CMK (cell line): ENCODE data around the gene PCNX1.
"Not testable (repeated sequence)": the region's sequence is repeated elsewhere in the genome, so short reads cannot be mapped to it uniquely, and the experiment has no call there.

Experiments used
- DNase-seq: peaks from one replicate; pipeline ENCODE4 v3.0.0-alpha.2; 2010; ENCODE audit warnings: low read depth

Gene PCNX1

DNA sequence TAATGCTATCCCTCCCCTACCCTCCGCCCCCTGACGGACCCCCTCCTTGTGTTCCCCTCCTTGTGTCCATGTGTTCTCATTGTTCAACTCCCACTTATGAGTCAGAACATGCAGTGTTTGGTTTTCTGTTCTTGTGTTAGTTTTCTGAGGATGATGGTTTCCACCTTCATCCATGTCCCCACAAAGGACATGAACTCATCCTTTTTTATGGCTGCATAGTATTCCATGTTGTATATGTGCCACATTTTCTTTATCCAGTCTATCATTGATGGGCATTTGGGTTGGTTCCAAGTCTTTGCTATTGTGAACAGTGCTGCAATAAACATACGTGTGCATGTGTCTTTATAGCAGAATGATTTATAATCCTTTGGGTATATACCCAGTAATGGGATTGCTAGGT lies 112.7 kb downstream of the PCNX1 start:
- not testable (repeated sequence) for DNase-seq

DNA sequence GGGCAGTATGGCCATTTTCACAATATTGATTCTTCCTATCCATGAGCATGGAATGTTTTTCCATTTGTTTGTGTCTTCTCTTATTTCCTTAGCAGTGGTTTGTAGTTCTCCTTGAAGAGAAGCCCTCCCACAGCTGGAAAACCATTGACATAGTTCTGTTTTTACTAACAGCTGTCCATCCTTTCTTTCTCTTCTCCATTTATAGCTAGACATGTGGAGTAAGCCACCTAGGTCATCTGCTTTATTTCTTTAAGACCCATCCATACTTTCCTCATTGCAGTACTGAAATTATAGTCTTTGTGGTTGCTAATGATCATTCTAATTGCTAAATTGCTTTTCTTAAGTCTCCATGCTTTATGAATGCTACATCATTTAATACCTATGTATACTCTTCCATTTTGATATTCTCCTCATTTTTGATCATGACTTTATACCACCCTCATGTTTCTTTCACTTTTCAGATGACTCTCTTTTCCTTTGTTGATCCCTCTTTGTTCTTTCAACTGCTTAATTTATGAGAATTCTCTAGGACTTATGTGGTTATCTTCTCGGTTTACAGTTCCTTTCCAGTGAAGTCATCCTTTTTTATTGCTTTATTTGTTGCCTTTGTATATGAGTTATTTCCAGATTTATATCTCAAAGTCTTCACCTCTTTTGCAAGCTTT lies 114.2 kb downstream of the PCNX1 start:
- DNase-seq, result no peak

DNA sequence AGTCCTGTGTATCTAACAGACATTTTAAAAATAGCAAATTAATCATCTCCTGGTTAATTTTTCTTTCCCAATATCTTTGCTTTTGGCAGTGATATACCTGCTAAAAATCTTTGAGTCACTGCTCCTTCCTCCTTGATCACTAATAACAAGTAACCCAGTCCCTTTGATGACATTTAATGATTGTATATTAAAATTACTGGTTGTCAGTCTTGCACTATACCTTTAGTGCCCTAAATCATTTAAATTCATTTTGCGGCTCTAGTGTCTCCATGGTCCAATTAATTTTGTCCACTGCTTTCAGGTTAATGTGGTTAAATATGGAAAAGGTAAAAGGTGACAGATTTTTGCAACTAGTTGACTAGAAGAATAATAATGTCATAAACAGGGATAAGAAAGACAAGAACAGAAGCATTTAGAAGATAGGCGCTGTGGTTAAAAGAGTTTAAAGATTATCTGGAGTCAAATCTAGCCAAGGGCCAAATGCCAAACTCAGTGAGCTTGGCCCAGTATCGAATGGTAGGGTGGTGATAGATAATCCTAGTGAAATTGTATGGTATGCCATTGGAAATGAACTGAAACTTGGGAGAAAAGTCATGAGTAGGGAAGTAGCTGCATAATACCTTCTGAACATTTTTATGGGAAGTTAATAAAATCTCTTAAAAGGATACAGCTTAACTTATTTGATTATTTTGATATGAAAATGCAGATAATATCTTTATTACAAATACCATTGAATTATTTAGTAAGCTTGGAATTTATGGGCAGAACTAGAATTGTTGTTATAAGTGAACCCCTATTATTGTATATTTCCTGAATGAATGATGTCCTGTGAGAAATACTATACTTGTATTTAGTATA lies 115.0 kb downstream of the PCNX1 start:
- DNase-seq, result no peak

DNA sequence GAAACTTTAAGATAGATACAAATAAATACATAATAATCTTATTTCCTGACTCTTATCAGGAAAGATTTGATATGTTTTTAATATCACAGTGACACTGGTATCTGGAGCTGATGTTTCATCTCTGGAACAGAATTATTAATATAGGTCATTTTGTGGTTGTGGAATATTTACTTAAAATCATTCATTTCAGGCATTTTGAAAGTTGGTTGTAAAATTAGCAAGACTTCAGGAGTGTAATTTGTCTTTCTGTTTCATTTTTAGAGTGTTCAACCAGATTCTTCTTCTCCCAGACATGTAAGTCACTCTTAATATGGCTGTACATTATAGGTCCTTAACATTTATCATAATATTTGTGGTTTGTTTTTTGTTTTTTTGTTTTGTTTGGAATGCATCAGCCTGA lies 115.7 kb downstream of the PCNX1 start:
- no peak for DNase-seq

DNA sequence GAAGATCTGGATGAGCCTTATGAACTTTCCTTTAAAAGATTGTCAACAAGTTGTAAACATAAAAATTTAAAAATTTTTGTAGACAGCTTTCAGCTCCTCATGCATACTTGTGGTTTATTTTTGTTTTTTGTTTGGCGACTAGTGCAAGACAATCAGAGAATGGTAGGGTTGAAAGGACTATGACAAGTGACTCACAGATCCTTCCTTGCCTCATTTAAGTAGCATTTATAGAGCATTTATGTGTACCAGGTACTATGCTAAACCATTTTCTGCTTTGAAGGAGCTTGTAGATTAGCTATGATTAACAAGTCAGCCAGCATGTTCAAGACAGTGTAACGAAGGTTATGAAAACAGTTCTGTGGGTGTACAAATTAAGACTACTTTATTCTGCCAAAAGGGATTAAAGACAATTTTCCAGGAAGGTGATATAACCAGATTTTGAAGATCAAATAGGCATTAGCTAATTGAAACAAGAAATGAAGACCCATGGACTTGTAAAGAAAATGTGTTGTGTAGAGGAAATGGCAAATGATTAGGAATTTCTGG lies 122.0 kb downstream of the PCNX1 start:
- DNase-seq, result no peak

DNA sequence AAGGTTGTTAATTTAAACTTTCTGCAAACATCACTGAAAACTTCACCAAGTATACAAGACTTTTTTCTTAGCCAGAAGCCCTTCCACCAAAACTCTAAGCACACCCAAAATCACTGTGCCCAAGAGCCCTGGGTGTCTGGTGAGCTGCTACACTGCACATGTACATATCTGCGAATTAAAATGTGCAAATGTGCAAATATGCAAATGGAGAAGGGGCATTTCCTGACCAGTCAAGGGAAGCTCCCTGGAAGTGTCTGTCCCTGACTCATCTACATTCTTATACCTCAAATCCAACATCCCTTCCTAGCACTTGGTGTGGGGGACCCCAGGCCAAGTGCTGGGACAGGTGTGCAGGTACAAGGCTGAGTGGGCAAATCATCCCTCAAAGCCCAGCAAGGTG lies 123.7 kb downstream of the PCNX1 start:
- no peak for DNase-seq

DNA sequence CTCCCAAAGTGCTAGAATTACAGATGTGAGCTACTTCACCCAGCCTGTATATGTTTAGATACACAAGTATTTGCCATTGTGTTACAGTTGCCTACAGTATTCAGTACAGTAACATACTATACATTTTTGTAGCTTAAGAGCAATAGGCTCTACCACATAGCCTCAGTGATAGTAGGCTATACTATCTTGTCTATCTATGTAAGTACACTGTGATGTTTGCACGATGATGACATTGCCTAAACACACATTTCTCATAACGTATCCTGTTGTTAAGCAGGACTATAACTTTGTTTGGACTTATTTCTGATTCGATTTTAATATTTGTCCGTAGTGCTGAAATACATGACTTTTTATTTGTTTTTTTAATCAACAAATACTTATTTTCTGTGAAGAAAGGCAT lies 129.2 kb downstream of the PCNX1 start:
- no peak for DNase-seq

DNA sequence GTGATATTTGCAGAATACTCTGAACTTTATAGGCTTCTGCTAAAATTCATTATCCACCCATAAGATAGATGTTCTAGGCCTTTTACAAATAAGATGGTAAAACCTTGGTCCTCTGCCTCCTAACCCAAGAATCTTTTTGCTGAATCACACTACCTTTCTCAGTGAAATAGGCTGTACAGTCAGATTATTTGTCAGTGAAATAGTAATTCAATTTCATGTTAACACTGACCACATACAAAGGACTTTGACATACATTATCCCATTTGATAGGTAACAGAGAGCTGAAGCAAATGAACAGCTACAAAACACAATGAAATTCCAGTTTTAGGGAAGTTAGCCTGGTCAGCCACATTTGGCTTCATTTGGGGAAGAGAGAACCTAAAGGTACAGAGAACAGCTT lies 141.1 kb downstream of the PCNX1 start:
- no peak for DNase-seq

DNA sequence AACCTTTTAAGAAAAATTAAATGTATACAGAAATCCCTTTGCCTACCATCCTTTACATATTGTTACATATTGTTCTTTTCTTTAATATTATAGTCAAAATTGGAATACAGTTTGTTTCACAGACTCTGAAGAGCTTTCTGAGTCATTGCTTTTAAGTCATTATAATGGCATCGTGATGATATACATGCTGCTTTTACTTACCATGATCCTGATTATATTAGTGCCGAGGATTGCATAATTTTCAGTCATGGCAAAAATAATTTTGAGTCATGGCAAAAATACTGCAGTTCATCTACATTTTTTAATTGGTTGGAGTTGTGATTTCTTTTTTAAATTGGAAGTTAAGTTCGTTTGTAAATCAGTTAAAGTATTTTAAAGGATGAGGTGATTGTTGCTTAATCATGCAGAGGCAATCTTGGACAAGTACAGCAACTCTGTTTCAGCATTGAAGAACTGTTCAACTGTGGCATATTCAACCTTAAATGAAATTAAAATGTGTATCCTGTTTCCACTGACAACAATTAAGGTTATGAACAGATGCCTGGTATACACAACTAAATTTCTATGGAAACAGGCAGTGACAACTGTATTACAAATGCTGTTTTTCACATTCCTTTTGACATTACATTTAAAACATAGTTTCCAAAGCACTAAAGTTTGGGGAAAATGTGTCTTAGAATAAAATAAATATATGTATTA lies 142.3 kb downstream of the PCNX1 start:
- DNase-seq, result no peak

DNA sequence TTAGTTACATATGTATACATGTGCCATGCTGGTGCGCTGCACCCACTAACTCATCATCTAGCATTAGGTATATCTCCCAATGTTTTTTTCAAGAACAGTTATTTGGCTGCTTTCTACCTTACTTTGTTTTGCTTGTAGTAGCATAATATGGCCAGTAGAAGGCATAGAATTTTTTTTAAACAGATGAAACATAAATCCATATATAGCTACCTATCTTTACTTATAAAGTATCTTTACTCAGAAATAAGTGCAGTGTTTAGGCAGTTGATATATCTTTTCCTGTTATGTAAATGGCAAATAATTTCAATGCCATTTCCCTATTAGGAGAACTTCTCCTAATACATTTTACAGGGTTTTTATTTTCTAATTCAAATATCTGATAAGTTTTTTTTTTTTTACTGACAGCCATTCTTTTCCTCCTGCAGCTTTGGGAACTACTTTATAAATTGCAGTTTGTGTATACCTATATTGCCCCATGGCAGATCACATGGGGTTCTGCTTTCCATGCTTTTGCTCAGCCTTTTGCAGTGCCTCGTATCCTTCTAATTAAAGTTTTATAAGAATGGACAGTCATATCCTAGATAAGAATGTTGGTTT lies 143.1 kb downstream of the PCNX1 start:
- no peak for DNase-seq

DNA sequence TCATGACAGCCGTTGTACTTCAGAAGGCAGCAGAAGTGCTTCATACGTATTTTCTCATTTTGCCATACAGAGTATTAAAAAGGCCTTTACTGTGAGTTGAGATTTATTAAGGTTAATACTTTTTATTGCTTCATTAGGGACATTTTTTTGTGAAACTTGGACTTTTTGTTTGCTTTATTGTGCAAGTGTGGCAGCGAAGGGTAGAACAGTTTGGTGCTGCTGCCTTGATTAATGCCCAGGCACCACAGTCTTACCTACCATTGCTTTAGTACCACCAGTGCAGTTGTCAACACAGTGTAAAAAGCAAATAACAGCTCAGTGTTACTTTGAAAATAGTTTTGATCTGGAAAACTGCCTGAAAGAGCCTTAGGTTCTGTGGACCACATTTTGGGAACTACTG lies 147.4 kb downstream of the PCNX1 start:
- no peak for DNase-seq

DNA sequence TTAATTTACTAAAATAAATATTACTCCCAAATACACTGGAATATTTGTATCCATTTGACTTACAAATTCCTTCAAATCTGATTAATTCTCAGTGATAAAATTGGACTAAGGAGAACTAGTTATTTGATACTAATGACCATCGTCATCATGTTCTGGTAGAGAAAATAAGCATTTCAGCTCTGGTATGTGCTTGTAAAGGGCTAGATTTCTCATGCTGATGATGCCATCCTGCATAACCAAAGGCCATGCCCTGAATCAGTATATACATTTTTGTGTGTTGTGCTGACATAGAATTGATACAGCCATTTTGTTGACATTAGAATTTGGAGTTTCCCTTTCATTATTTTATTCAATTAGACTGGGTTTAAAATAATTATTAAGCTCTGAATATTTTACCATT lies 148.9 kb downstream of the PCNX1 start:
- DNase-seq, result no peak

DNA sequence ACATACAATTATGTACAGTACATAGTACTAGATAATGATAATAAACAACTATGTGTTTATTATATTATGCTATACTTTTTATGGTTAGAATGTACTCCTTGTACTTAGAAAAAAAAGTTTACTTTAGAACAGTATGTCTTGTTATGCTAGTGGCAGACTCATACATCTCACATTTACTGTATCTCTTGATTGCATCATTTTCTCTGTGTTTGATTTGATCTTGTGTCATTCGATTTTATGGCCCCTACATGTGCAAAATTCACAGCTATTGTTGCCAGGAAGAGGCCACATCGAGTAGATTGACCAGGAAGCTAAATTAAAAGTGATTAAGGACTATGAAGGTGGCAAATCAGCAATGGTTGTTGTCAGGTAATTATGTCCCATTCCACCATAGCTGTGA lies 153.0 kb downstream of the PCNX1 start:
- no peak for DNase-seq

DNA sequence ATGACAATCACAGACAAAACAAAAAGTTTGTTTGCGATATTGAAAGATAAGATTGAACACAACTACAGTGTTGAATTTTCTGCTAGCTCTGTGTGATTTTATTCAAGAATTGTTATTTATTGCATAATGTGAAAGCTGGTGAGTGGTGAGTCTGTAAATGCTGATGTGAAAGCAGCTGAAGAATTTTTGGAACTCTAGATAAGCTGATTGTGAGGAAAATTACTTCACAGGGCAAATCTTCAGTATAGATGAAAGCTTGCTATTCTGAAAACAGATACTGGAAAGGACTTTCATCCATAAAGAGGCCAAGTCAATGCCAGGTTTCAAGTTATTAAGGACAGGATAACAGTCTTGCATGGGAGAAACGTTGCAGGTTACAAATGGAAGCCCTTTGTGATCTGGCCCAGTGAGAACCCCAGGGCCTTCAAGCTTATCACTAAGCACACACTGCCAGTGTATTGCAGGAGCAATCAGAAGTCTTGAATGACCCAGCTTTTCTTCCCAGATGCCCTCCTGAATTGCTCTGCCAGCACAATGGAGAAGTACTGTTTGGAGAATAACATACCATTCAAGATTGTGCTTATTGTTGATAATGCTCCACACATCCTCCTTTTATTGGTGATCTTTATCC lies 153.7 kb downstream of the PCNX1 start:
- no peak for DNase-seq

DNA sequence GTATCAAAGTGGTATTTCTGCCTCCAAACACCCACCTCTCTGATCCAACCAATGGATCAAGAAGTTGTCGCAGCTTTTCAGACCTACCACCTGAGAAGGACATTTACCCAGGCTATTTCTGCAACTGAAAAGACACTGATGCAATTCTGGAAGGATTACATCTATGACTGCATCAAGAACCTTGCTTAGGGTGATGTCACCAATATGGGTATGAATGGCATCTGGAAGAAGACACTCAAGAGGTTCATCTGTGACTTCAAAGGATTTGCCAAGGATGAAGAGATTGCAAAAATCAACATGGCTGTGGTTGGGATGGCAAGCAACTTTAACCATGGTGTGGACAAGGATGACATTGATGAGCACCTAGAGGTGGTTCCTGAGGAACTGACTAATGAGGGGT lies 154.2 kb downstream of the PCNX1 start:
- DNase-seq, result no peak

DNA sequence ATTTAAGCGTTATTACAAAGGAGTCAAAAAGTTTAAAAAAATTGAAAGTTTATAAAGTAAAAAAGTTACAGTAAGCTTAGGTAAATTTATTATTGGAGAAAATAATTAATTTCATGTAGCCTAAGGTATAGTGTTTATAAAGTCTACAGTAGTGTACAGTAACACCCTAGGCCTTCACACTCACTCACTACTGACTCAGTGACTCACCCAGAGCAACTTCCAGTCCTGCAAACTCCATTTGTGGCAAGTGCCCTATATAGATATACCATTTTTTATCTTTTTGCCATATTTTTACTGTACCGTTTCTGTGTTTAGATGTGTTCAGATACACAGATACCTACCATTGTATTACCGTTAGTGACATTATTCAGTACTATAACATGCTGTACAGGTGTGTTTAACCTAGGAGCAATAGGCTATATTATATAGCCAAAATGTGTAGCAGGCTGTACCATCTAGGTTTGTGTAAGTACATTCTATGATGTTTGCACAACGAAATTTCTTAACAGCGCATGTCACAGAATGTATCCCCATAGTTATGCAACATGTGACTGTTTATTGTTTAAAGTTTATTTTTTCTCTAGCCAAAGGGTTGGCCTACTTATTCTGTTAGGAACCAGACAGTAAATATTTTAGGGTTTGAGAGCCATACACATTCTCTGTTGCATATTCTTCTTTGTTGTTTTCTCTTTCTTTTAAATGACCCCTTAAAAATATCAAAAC lies 155.5 kb downstream of the PCNX1 start:
- no peak for DNase-seq

DNA sequence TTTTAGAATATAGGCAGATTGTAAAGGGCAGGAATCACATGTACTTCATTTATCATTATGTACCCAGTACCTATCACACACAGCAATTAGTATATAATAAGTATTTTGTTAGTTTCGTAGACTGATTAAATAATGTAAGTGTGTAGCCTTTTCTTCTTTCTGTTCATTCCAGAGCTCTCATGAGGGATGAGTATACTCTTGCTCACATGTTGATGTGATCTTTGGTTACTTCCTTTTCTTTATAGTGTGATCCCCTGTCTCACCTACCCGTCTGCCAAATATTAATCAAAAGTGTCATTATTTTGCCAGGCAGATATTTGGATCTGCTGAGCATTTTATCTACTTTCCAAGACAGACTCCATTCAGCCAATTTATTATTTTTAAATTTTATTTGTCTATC lies 156.1 kb downstream of the PCNX1 start:
- no peak for DNase-seq

DNA sequence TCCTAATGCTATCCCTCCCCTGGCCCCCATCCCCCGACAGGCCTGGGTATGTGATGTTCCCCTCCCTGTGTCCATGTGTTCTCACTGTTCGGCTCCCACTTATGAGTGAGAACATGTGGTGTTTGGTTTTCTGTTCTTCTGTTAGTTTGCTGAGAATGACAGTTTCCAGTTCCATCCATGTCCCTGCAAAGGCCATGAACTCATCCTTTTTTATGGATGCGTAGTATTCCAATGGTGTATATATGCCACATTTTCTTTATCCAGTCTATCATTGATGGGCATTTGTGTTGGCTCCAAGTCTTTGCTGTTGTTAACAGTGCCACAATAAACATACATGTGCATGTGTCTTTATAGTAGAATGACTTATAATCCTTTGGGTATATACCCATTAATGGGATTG lies 157.5 kb downstream of the PCNX1 start:
- DNase-seq, result not testable (repeated sequence)

DNA sequence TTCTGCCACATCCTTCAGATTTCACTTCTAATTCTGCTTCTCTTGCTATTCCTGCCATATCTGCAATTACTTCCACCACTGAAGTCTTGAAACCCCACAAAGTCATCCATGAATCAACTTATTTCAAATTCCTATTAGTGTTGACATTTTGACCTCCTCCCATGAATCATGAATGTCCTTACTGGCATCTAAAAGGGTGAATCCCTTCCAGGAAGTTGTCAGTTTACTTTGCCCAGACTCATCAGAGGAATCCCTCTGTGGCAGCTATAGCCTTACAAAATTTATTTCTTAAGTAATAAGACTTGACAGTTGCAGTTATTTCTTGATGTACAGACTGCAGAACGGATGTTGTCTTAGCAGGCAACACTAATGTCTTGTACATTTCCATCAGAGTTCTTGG lies 162.9 kb downstream of the PCNX1 start:
- DNase-seq, result no peak

DNA sequence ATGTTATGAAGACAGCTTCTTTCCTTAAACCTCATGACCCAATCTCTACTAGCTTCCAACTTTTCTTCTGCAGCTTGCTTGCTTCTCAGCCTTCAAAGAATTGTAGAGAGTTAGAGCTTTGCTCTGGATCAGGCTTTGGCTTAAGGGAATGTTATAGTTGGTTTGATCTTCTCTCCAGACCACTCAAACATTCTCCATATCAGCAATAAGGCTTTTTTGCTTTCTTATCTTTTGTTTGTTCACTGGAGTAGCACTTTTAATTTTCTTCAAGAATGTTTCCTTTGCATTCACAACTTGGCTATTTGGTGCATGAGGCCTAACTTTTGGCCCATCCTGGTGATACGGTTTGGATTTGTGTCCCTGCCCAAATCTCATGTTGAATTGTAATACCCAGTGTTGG lies 163.8 kb downstream of the PCNX1 start:
- DNase-seq, result no peak

DNA sequence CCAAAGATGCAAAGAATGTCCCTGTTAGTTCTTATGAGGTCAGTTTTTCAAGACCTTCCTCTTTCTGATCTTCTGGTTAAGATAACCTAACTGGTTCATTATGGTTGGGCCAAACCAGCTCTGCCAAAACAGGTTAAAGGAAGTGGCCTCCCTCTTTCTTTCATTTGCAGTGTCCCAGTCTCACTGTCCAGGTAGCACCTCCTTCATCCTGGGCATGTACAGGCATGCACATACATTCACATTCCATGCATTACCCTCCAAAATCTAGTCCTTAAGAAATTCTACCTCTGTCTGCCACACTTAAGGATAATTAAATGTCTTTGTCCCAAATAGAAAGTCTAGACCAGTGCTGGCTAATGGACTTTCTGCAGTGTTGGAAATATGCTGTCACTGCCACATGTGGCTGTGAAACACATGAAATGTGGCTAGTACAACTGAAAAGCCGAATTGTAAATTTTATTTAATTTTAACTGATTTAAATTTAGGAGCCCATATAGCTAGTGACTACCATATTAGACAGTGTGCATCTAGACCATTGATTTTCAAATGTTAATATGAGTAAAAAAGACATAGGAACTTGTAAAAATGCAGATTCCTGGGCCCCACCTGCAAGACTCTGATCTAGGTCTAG lies 169.3 kb downstream of the PCNX1 start:
- DNase-seq, result no peak
